Erythroblast (primary cell): ENCODE measurements around the gene ASB2.

ENCODE experiments used
- GATA1 ChIP-seq: IDR thresholded peaks from 2 replicates; pipeline ENCODE4 v1.6.1; 2011; ENCODE audit warnings: low read depth, mild to moderate bottlenecking, control low read depth, low read length, moderate library complexity
- POLR2A ChIP-seq: IDR thresholded peaks from 2 replicates; pipeline ENCODE4 v1.6.1; 2011; ENCODE audit warnings: mild to moderate bottlenecking, low read length

GRCh38 chr14:93891756-93892504, 84.4 kb downstream of the ASB2 start:
- TF ChIP-seq POLR2A (no peak), GATA1 (no peak)
